PFSK-1 (cell line): Measurements from ENCODE around the gene SCGB1D2.

Experiments
- FOXP2 ChIP-seq: optimal IDR thresholded peaks from 2 replicates; pipeline ENCODE3; 2011; ENCODE audit warnings: borderline replicate concordance, control low read depth, inconsistent platforms; ENCODE audit not compliant: insufficient read depth; ENCODE audit errors: extremely low read length, extremely low read depth
- POLR2AphosphoS5 ChIP-seq: IDR thresholded peaks from 2 replicates; pipeline ENCODE4 v1.6.1; 2012; ENCODE audit warnings: low read depth, mild to moderate bottlenecking, control low read depth, low read length, moderate library complexity
- REST ChIP-seq, 2 experiments: IDR thresholded peaks; 2 replicates each; pipeline versions ENCODE4 v1.6.1 to v1.8.0; 2011 to 2012; ENCODE audit warnings: low read depth in 2 of 2, low read length in 2 of 2, control low read depth in 1 of 2, inconsistent platforms in 1 of 2, mild to moderate bottlenecking in 1 of 2, moderate library complexity in 1 of 2; ENCODE audit not compliant: insufficient read depth in 1 of 2
- SIN3A ChIP-seq: IDR thresholded peaks from 2 replicates; pipeline ENCODE4 v1.6.1; 2012; ENCODE audit warnings: mild to moderate bottlenecking, low read length, moderate library complexity, borderline replicate concordance; ENCODE audit not compliant: insufficient read depth
- TAF1 ChIP-seq: IDR thresholded peaks from 2 replicates; pipeline ENCODE4 v1.6.1; 2012; ENCODE audit warnings: low read length, control low read depth, borderline replicate concordance; ENCODE audit not compliant: insufficient read depth

SCGB1D2 gene

GRCh38 chr11:62233730-62234129, 8.3 kb upstream of the SCGB1D2 start:
- TF ChIP-seq FOXP2 (no peak), REST (IDR thresholded peaks at IDR 0.05; ENCODE audit: insufficient read depth in 1 of 2, low read depth in 2 of 2, low read length in 2 of 2) (no peak), POLR2AphosphoS5 (no peak), TAF1 (no peak), SIN3A (no peak)

- TF ChIP-seq REST (IDR thresholded peaks at IDR 0.05; ENCODE audit: insufficient read depth in 1 of 2, low read depth in 2 of 2, low read length in 2 of 2) (no peak), TAF1 (no peak), FOXP2 (no peak), SIN3A (no peak), POLR2AphosphoS5 (no peak)
Observed at GRCh38 chr11:62236187-62236586, 5.9 kb upstream of the SCGB1D2 start.

- TF ChIP-seq POLR2AphosphoS5 (no peak), SIN3A (no peak), TAF1 (no peak), FOXP2 (no peak), REST (IDR thresholded peaks at IDR 0.05; ENCODE audit: insufficient read depth in 1 of 2, low read depth in 2 of 2, low read length in 2 of 2) (no peak)
Observed at GRCh38 chr11:62237499-62237898, 4.5 kb upstream of the SCGB1D2 start.

GRCh38 chr11:62238151-62238550, 3.9 kb upstream of the SCGB1D2 start:
- TF ChIP-seq FOXP2 (no peak), SIN3A (no peak), TAF1 (no peak), REST (IDR thresholded peaks at IDR 0.05; ENCODE audit: insufficient read depth in 1 of 2, low read depth in 2 of 2, low read length in 2 of 2) (no peak), POLR2AphosphoS5 (no peak)

DNA sequence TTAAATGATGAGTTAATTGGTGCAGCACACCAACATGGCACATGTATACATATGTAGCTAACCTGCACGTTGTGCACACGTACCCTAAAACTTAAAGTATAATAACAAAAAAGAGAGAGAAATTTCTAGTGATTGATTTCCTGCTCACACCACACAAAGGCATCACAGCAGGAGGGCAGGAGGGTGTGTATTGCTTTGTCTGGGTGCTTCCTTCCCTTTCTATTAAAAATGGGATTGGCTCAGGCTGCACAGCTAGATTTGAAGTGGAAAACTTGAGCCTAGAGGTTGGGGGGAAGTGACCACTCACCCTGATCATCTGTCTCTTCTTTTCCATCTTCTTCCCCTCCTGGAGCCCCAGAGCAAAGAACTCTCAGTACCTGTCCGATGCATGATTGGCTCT, 944 bp upstream of the SCGB1D2 start:
- TF ChIP-seq POLR2AphosphoS5 (no peak), SIN3A (no peak), TAF1 (no peak), REST (IDR thresholded peaks at IDR 0.05; ENCODE audit: insufficient read depth in 1 of 2, low read depth in 2 of 2, low read length in 2 of 2) (no peak), FOXP2 (no peak)
